ENCODE results near the gene CHAD.

GRCh38 chr17:50476545-50477315, 8.1 kb upstream of the CHAD start:
- TF ChIP-seq CTCF (IDR thresholded peaks at IDR 0.05; ENCODE audit: poor library complexity, severe bottlenecking) (no peak), REST (IDR thresholded peaks at IDR 0.05; ENCODE audit: borderline replicate concordance) (no peak), SMC3 (conservative IDR thresholded peaks at IDR 0.05; ENCODE audit: poor library complexity) (no peak), TAF1 (IDR thresholded peaks at IDR 0.05; ENCODE audit: low read depth) (no peak)

Measured in neural cell (in vitro differentiated cells).